VCaP (cell line): ENCODE data around the gene RASIP1.
A peak's percentile ranks its signal among the peaks of the same experiment; 100 is the strongest.

Experiments
- H3K27ac ChIP-seq: fragments of 450-650 bp; 2 replicates; pipeline ENCODE4 v1.5.1; 2017
- TF ChIP-seq, protein P1 (sequence below): fragments of 450-650 bp; conservative IDR thresholded peaks from 2 replicates; pipeline ENCODE4 v1.5.1; 2017; ENCODE audit warnings: mild to moderate bottlenecking, moderate library complexity

RASIP1 gene

GRCh38 chr19:48757089-48757675 lies 16.8 kb upstream of the RASIP1 start:
- no peak overlapping the region for H3K27ac ChIP-seq
- TF ChIP-seq, protein P1, sequence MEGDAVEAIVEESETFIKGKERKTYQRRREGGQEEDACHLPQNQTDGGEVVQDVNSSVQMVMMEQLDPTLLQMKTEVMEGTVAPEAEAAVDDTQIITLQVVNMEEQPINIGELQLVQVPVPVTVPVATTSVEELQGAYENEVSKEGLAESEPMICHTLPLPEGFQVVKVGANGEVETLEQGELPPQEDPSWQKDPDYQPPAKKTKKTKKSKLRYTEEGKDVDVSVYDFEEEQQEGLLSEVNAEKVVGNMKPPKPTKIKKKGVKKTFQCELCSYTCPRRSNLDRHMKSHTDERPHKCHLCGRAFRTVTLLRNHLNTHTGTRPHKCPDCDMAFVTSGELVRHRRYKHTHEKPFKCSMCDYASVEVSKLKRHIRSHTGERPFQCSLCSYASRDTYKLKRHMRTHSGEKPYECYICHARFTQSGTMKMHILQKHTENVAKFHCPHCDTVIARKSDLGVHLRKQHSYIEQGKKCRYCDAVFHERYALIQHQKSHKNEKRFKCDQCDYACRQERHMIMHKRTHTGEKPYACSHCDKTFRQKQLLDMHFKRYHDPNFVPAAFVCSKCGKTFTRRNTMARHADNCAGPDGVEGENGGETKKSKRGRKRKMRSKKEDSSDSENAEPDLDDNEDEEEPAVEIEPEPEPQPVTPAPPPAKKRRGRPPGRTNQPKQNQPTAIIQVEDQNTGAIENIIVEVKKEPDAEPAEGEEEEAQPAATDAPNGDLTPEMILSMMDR, result no peak

GRCh38 chr19:48756686-48757085 lies 16.3 kb upstream of the RASIP1 start:
- H3K27ac ChIP-seq, result no peak overlapping the region
- TF ChIP-seq, protein P1, result no peak

GRCh38 chr19:48756212-48756611 lies 15.8 kb upstream of the RASIP1 start:
- TF ChIP-seq, protein P1, result no peak
- no peak overlapping the region for H3K27ac ChIP-seq

DNA sequence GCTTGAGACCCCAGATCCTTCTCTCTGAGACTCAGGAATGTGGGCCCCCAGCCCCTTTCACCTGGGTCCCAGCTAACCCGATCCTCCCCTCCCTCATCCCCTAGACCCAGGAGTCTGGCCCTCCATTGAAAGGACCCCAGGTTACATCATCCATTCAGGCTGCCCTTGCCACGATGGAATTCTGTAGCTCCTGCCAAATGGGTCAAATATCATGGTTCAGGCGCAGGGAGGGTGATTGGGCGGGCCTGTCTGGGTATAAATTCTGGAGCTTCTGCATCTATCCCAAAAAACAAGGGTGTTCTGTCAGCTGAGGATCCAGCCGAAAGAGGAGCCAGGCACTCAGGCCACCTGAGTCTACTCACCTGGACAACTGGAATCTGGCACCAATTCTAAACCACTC lies 15.4 kb upstream of the RASIP1 start:
- H3K27ac ChIP-seq, result no peak overlapping the region
- TF ChIP-seq, protein P1, result no peak

GRCh38 chr19:48755084-48755641 lies 14.8 kb upstream of the RASIP1 start, which contains the start of gene FGF21:
Gene FGF21, plus strand, starts transcription at chr19:48755524. Its CDS starts 713 bp downstream, at chr19:48756237.
- no peak within 1 kb of the TSS for H3K27ac ChIP-seq
- TF ChIP-seq, protein P1, result no peak

- H3K27ac ChIP-seq, result peak within 1 kb of the TSS; percentile 93
- TF ChIP-seq, protein P1, result peak; percentile 60
These were observed 12.3 kb upstream of the RASIP1 start, which contains the start of gene FUT1 for GRCh38 chr19:48752496-48753365. Gene FUT1, minus strand, starts transcription at chr19:48752641. Its CDS starts 1,360 bp downstream, at chr19:48751281.

GRCh38 chr19:48751845-48752495 lies 11.6 kb upstream of the RASIP1 start:
- TF ChIP-seq, protein P1, result no peak
- H3K27ac ChIP-seq, result peak overlapping the region; percentile 93
